Measurements from ENCODE around the gene ZNF620.

ZNF620 gene

DNA sequence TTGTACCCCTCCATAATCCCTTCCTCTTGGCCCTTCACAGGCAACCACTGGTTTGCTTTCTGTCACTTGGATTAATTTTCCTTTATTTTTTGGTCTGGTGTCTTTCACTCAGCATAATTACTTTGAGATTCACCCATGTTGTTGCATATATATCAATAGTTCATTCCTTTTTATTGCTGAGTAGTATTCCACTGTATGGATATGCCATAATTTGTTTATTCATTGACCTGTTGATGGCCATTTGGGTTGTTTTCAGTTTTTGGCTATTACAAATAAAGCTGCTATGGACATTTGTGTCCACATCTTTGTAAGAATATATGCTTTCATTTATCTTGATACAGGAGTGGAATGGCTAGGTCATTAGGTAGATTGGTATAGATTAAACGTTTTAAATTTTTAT, 13.0 kb downstream of the ZNF620 start:
- H3K27ac ChIP-seq, result no peak overlapping the region
- TF ChIP-seq, protein P1, sequence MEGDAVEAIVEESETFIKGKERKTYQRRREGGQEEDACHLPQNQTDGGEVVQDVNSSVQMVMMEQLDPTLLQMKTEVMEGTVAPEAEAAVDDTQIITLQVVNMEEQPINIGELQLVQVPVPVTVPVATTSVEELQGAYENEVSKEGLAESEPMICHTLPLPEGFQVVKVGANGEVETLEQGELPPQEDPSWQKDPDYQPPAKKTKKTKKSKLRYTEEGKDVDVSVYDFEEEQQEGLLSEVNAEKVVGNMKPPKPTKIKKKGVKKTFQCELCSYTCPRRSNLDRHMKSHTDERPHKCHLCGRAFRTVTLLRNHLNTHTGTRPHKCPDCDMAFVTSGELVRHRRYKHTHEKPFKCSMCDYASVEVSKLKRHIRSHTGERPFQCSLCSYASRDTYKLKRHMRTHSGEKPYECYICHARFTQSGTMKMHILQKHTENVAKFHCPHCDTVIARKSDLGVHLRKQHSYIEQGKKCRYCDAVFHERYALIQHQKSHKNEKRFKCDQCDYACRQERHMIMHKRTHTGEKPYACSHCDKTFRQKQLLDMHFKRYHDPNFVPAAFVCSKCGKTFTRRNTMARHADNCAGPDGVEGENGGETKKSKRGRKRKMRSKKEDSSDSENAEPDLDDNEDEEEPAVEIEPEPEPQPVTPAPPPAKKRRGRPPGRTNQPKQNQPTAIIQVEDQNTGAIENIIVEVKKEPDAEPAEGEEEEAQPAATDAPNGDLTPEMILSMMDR (conservative IDR thresholded peaks at IDR 0.05; ENCODE audit: low read depth), result no peak
- CTCF ChIA-PET, result interaction anchor here (0.6 kb wide), 1 partner anchor 11 kb away, joined by 6 read pairs; no protein-coding TSS in a partner anchor
- DNase-seq (ENCODE audit: low spot score), result no peak
- POLR2A ChIA-PET (ENCODE audit: low non-redundant PET), result no interaction called here

GRCh38 chr3:40521254-40521653, 15.4 kb downstream of the ZNF620 start:
- ChIA-PET CTCF (no interaction called here), POLR2A (ENCODE audit: low non-redundant PET) (no interaction called here)
- TF ChIP-seq, protein P1 (conservative IDR thresholded peaks at IDR 0.05; ENCODE audit: low read depth), result no peak
- DNase-seq (ENCODE audit: low spot score), result no peak
- H3K27ac ChIP-seq, result no peak overlapping the region

DNA sequence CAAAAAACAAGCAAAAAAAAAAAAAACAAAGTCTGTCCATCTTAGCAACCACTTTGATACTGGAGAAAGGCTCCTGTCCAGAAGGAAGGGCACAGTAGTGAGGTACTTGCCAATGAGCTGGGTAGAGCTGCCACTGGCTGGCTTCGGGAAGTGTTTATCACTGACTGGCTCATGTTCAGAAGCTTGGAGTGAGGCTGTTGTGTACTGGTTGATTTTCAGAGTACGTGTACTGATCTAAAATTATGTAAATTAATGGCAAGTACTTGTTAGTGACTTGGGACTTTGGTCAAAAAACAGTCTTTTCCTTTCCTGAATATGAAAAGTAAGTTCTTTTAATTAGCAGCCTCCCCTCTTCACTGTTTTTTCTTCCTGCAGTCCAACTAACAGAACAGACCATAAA, 17.9 kb downstream of the ZNF620 start:
- TF ChIP-seq, protein P1 (conservative IDR thresholded peaks at IDR 0.05; ENCODE audit: low read depth), result no peak
- POLR2A ChIA-PET (ENCODE audit: low non-redundant PET), result interaction anchor here (0.7 to 1.5 kb wide), 2 partner anchors 67 to 125 kb away, joined by 3 to 7 read pairs; partner anchors contain the start of gene RPL14
- H3K27ac ChIP-seq, result no peak overlapping the region
- no peak for DNase-seq (ENCODE audit: low spot score)
- CTCF ChIA-PET, result no interaction called here

GRCh38 chr3:40524222-40524567, 18.4 kb downstream of the ZNF620 start:
- peak overlapping the region; percentile 80 for H3K27ac ChIP-seq
- ChIA-PET CTCF (interaction anchor here (0.7 kb wide), 1 partner anchor 127 kb away, joined by 3 read pairs; no protein-coding TSS in a partner anchor), POLR2A (ENCODE audit: low non-redundant PET) (interaction anchor here (1.5 kb wide), 1 partner anchor 67 kb away, joined by 3 read pairs; the partner anchor contains the start of gene RPL14)
- TF ChIP-seq, protein P1 (conservative IDR thresholded peaks at IDR 0.05; ENCODE audit: low read depth), result no peak
- no peak for DNase-seq (ENCODE audit: low spot score)

DNA sequence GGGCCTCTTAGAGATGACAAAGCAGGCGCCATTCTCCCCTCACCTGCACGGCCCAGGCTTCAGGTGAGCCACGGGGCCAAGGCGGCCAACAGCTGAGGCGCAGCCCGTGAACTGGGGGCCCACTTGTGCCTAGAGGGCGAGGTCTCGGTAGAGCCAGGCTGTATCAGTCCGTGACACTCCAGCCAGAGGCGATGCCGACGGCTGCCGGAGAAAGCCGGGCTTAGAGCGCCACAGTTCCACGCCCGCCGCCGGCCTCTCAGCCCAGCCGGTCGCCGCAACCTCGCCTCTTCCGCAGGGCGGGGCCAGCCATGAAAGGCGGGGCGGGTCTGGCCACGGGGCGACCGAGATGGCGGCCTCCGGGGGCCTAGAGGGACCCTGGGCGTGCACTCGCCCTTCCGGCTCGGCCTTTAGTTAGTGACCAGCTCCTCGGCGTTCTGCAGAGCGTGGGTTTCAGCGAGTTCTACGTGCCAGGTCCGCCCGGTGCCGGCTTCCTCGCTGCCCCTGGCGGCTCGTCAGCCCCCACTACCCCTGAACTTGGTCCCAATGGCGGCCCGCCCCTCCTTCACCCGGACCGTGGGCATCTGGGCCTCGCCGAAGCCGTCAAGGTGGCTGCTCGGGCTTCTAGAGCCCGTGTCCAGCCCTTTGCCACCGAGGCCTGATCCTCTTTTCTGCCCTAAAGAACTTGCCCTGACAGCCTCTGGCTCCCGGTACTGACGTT, 18.9 kb downstream of the ZNF620 start, which contains the start of gene ZNF621:
Gene ZNF621 (plus strand): TSS at position 393 of the 718 bp plus-strand sequence. CDS start 881 bp downstream, outside the sequence.
- peak within 1 kb of the TSS; percentile 80 for H3K27ac ChIP-seq
- CTCF ChIA-PET, result interaction anchor here (0.6 to 0.7 kb wide), 2 partner anchors 127 to 678 kb away, joined by 3 to 4 read pairs; no protein-coding TSS in a partner anchor
- peak; percentile 81 for DNase-seq (ENCODE audit: low spot score)
- TF ChIP-seq, protein P1 (conservative IDR thresholded peaks at IDR 0.05; ENCODE audit: low read depth), result no peak
- POLR2A ChIA-PET (ENCODE audit: low non-redundant PET), result interaction anchor here (1.5 kb wide), 1 partner anchor 68 kb away, joined by 3 read pairs; the partner anchor contains the start of gene RPL14

DNA sequence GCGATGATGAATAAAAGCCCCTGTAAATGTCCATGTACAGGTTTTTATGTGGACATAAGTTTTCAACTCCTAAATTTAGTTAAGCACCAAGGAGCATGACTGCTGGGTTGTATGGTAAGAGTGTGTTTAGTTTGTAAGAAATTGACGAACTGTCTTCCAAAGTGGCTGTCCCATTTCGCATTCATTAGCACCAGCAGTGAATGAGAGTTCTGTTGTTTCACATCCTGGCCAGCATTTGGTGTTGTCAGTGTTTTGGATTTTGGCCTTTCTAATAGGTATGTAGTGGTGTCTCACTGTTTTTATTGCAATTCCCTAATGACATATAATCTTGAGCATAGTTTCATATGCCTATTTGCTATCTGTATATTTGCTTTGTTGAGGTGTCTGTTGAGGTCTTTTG, 22.6 kb downstream of the ZNF620 start:
- POLR2A ChIA-PET (ENCODE audit: low non-redundant PET), result no interaction called here
- DNase-seq (ENCODE audit: low spot score), result no peak
- CTCF ChIA-PET, result no interaction called here
- TF ChIP-seq, protein P1 (conservative IDR thresholded peaks at IDR 0.05; ENCODE audit: low read depth), result no peak
- H3K27ac ChIP-seq, result no peak overlapping the region

Measured in RWPE1 (cell line).